GM23338 (cell line): ENCODE results near the gene BRD3. TPM values are rescaled to one million over a fixed set of nuclear protein-coding genes. Genes with fewer than 3 reads are reported as not detected.

Source experiments
- ATAC-seq: fragments of 200-7000 bp; cut with Tn5 transposase; 3 replicates; pipeline ENCODE4 v1.9.1; 2020
- DNase-seq: peaks from one replicate; pipeline ENCODE4 v3.0.0-alpha.2; 2015; ENCODE audit warnings: low spot score
- H2AFZ ChIP-seq: fragments of 200-600 bp; sonication (generic); 2 replicates; pipeline ENCODE4 v1.8.0; 2016; ENCODE audit warnings: antibody characterized with exemption, mild to moderate bottlenecking, moderate library complexity
- H3F3A ChIP-seq: fragments of 200-600 bp; sonication (generic); replicated peaks from 2 replicates; pipeline ENCODE4 v1.8.0; 2017; ENCODE audit warnings: antibody characterized with exemption, mixed run types, low read depth
- H3K27ac ChIP-seq: fragments of 200-600 bp; sonication (generic); 2 replicates; pipeline ENCODE4 v1.6.1; 2016; ENCODE audit warnings: low read depth
- H3K27me3 ChIP-seq: fragments of 200-600 bp; sonication (generic); 2 replicates; pipeline ENCODE4 v1.8.0; 2016; ENCODE audit warnings: mild to moderate bottlenecking, mixed run types, moderate library complexity; ENCODE audit not compliant: insufficient read depth
- H3K36me3 ChIP-seq: fragments of 200-600 bp; sonication (generic); 2 replicates; pipeline ENCODE4 v1.8.0; 2016; ENCODE audit warnings: mild to moderate bottlenecking; ENCODE audit not compliant: insufficient read depth
- H3K4me1 ChIP-seq: fragments of 200-600 bp; sonication (generic); 2 replicates; pipeline ENCODE4 v1.8.0; 2016; ENCODE audit warnings: mild to moderate bottlenecking, moderate library complexity; ENCODE audit not compliant: insufficient read depth
- H3K4me2 ChIP-seq: fragments of 200-600 bp; sonication (generic); 2 replicates; pipeline ENCODE4 v1.7.1; 2017; ENCODE audit warnings: mixed run types
- H3K4me3 ChIP-seq: fragments of 200-600 bp; sonication (generic); 2 replicates; pipeline ENCODE4 v1.6.1; 2016; ENCODE audit warnings: mixed run types
- H3K79me2 ChIP-seq: fragments of 200-600 bp; sonication (generic); replicated peaks from 2 replicates; pipeline ENCODE4 v1.8.0; 2017; ENCODE audit warnings: mild to moderate bottlenecking; ENCODE audit not compliant: insufficient read depth
- H3K9me2 ChIP-seq: fragments of 200-600 bp; sonication (generic); 2 replicates; pipeline ENCODE4 v1.8.0; 2017; ENCODE audit not compliant: insufficient read depth
- H4K20me1 ChIP-seq: fragments of 200-600 bp; sonication (generic); replicated peaks from 2 replicates; pipeline ENCODE4 v1.8.0; 2017; ENCODE audit warnings: mild to moderate bottlenecking; ENCODE audit not compliant: insufficient read depth
- H3K27ac Mint-ChIP-seq: 2 replicates; pipeline ENCODE4 v1.8.0; 2020; ENCODE audit warnings: inconsistent platforms, mild to moderate bottlenecking, moderate library complexity, mixed read lengths
- H3K27me3 Mint-ChIP-seq: 3 replicates; pipeline ENCODE4 v1.8.0; 2022; ENCODE audit warnings: low read depth, mild to moderate bottlenecking, moderate library complexity, mixed read lengths, inconsistent platforms; ENCODE audit not compliant: insufficient read depth, poor library complexity
- H3K36me3 Mint-ChIP-seq: 3 replicates; pipeline ENCODE4 v1.8.0; 2021; ENCODE audit warnings: low read depth, mild to moderate bottlenecking, inconsistent platforms, moderate library complexity, mixed read lengths
- H3K4me1 Mint-ChIP-seq: 3 replicates; pipeline ENCODE4 v1.8.0; 2020; ENCODE audit warnings: mild to moderate bottlenecking, inconsistent platforms, mixed read lengths
- H3K4me3 Mint-ChIP-seq: 3 replicates; pipeline ENCODE4 v1.8.0; 2021; ENCODE audit warnings: moderate library complexity, mild to moderate bottlenecking, inconsistent platforms, mixed read lengths
- H3K9me3 Mint-ChIP-seq: 3 replicates; pipeline ENCODE4 v1.8.0; 2020; ENCODE audit warnings: moderate library complexity, mild to moderate bottlenecking, inconsistent platforms, mixed read lengths
- CREB1 ChIP-seq: fragments of 250-450 bp; sonication (Bioruptor Pico); IDR thresholded peaks from 2 replicates; pipeline ENCODE4 v1.5.0; 2020; ENCODE audit warnings: low read depth, mild to moderate bottlenecking, moderate library complexity
- EZH2 ChIP-seq: fragments of 200-600 bp; sonication (generic); IDR thresholded peaks from one replicate; pipeline ENCODE4 v1.8.0; 2017; ENCODE audit warnings: antibody characterized with exemption, mild to moderate bottlenecking, low read depth; ENCODE audit not compliant: unreplicated experiment
- EZH2phosphoT487 ChIP-seq: fragments of 200-600 bp; sonication (generic); IDR thresholded peaks from one replicate; pipeline ENCODE4 v1.8.1; 2018; ENCODE audit warnings: antibody characterized with exemption; ENCODE audit not compliant: unreplicated experiment
- POLR2AphosphoS5 ChIP-seq: IDR thresholded peaks from 2 replicates; pipeline ENCODE4 v1.6.1; 2016; ENCODE audit warnings: antibody characterized with exemption, low read depth
- STAT1 ChIP-seq: IDR thresholded peaks from one replicate; pipeline ENCODE4 v1.6.1; 2016; ENCODE audit warnings: antibody characterized with exemption; ENCODE audit not compliant: unreplicated experiment
- ZNF331 ChIP-seq: fragments of 250-450 bp; sonication (Bioruptor Pico); IDR thresholded peaks from 2 replicates; pipeline ENCODE4 v1.5.0; 2020; ENCODE audit warnings: low read depth, mild to moderate bottlenecking, moderate library complexity
- polyA plus RNA-seq: library from polyadenylated mRNA; unstranded; fragments of >200 nt; fragmentation: Nextera tagmentation; extraction: Ambion mirVana; gene quantifications from 2 replicates; pipeline ENCODE4 v1.2.1, GENCODE V29; 2016
- total RNA-seq: library from RNA; depleted of rRNA; stranded (reverse); fragments of >200 nt; shearing (Covaris generic); gene quantifications from 2 replicates; pipeline ENCODE4 v1.2.3, GENCODE V29; 2014
- TF ChIP-seq, protein P1 (sequence below): fragments of 250-450 bp; sonication (Bioruptor Pico); IDR thresholded peaks from 2 replicates; pipeline ENCODE4 v1.5.0; 2020; ENCODE audit warnings: mild to moderate bottlenecking, moderate library complexity
- TF ChIP-seq, protein P2 (sequence below): IDR thresholded peaks from one replicate; pipeline ENCODE4 v1.6.1; 2018; ENCODE audit warnings: antibody characterized with exemption; ENCODE audit not compliant: unreplicated experiment

Gene BRD3
- total and polyA plus RNA-seq, 2 experiments from 2014 or later: 46.0 to 88.0 TPM

DNA sequence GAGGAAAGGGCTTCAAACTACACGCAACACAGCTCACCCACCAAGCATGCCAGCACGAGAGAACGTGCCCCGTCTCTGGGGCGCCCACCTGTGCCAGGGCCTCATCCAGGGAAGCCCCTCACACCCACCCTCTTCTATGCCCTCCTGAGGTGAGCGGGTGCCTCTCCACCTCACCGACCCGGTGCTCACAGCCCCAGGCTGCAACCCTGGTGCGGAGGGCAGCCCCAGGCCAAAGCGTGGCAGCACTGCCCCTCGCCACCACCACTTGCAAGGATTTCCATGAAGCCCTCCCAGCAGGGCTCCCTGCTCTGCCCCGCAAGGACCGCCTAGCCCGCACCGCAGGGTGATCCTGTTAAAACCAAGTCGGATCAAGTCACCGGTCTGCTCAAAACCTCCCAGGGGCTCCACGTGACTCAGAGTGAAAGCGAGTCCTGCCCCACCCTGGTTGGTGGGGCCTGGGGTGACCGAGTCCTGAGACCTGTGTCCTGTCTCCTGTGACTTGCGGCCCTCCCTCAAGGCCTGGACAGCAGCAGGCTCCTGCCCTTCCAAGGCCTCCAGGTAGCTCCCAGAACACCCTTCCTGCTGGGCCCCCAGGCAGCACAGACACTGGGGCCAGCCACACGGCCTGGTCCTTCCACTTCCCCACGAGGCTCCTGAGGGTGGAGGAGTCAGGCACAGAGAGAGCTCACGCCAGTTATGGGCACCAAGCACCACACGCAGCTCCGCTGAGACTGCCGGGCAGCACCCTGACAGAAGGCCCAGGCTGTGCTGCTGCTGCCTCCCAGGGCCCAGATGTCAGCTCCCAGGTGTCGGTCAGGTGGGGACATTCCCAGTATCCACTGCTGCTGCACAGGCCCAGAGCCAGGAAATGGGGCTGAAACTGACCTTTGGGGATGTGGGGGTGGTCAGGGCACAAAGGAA is 12.7 kb downstream of the BRD3 start:
- DNase-seq: no peak
- H3K27ac Mint-ChIP-seq: peak overlapping the region; percentile 27; the same call in 1 of the 2 replicates

DNA sequence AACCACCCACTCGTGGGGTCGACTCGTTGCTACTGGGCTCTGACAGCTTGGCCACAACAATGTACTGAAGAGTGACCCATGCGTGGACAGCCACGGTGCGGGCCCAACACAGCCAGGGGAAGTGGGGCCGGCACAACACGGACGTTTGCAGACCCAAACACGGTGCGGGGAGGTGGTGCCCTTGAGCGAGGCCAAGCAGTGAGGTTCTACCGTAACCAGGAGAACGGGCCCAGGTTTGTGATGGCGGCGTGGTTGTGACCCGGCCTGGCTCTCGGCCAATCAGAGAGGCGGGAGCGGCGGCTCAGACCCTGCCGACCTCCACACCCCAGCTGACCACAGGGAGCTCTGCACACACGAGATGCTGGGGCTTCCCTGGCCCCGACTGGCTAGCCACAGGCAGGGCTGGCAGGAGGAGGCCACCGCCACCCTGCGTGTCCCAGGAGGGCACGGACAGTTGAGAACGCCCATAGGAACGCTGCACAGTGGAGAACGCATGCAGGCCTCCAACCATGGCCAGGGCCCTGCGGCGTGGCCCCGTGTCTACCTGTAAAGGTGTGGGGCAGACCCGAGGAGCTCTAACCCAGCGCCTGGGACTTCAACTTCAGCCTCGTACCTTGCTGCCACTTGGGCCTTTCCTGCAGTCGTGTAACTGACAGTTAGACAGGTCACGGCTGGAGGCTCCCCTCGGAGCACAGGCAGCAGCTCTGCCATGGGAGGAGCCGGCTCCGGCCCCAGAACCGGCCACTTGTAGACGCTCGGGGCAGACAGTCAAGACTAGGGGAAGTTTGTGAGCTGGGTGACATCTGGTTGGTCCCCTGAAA is 13.7 kb downstream of the BRD3 start:
- no peak overlapping the region for H3K4me2 ChIP-seq
- H2AFZ ChIP-seq: no peak overlapping the region
- H3F3A ChIP-seq: no peaks in the 10 kb centered on the region
- DNase-seq: no peak
- no peak overlapping the region for H3K27ac ChIP-seq
- Mint-ChIP-seq H3K27me3 (peaks cover 17% of the 10 kb centered on the region), H3K4me3 (no peak overlapping the region), H3K36me3 (peaks cover 23% of the 10 kb centered on the region), H3K4me1 (peaks cover 23% of the 10 kb centered on the region), H3K27ac (no peak overlapping the region), H3K9me3 (no peaks in the 10 kb centered on the region)
- ATAC-seq: no peak
- H3K36me3 ChIP-seq: peaks cover 10% of the 10 kb centered on the region; the same call in 1 of the 2 replicates
- peaks cover 57% of the 10 kb centered on the region for H3K79me2 ChIP-seq
- H4K20me1 ChIP-seq: peaks cover 8% of the 10 kb centered on the region
- no peaks in the 10 kb centered on the region for H3K9me2 ChIP-seq
- H3K27me3 ChIP-seq: no peaks in the 10 kb centered on the region
- H3K4me3 ChIP-seq: no peak overlapping the region
- H3K4me1 ChIP-seq: no peaks in the 10 kb centered on the region; the same call in 1 of the 2 replicates
- TF ChIP-seq, protein P1, sequence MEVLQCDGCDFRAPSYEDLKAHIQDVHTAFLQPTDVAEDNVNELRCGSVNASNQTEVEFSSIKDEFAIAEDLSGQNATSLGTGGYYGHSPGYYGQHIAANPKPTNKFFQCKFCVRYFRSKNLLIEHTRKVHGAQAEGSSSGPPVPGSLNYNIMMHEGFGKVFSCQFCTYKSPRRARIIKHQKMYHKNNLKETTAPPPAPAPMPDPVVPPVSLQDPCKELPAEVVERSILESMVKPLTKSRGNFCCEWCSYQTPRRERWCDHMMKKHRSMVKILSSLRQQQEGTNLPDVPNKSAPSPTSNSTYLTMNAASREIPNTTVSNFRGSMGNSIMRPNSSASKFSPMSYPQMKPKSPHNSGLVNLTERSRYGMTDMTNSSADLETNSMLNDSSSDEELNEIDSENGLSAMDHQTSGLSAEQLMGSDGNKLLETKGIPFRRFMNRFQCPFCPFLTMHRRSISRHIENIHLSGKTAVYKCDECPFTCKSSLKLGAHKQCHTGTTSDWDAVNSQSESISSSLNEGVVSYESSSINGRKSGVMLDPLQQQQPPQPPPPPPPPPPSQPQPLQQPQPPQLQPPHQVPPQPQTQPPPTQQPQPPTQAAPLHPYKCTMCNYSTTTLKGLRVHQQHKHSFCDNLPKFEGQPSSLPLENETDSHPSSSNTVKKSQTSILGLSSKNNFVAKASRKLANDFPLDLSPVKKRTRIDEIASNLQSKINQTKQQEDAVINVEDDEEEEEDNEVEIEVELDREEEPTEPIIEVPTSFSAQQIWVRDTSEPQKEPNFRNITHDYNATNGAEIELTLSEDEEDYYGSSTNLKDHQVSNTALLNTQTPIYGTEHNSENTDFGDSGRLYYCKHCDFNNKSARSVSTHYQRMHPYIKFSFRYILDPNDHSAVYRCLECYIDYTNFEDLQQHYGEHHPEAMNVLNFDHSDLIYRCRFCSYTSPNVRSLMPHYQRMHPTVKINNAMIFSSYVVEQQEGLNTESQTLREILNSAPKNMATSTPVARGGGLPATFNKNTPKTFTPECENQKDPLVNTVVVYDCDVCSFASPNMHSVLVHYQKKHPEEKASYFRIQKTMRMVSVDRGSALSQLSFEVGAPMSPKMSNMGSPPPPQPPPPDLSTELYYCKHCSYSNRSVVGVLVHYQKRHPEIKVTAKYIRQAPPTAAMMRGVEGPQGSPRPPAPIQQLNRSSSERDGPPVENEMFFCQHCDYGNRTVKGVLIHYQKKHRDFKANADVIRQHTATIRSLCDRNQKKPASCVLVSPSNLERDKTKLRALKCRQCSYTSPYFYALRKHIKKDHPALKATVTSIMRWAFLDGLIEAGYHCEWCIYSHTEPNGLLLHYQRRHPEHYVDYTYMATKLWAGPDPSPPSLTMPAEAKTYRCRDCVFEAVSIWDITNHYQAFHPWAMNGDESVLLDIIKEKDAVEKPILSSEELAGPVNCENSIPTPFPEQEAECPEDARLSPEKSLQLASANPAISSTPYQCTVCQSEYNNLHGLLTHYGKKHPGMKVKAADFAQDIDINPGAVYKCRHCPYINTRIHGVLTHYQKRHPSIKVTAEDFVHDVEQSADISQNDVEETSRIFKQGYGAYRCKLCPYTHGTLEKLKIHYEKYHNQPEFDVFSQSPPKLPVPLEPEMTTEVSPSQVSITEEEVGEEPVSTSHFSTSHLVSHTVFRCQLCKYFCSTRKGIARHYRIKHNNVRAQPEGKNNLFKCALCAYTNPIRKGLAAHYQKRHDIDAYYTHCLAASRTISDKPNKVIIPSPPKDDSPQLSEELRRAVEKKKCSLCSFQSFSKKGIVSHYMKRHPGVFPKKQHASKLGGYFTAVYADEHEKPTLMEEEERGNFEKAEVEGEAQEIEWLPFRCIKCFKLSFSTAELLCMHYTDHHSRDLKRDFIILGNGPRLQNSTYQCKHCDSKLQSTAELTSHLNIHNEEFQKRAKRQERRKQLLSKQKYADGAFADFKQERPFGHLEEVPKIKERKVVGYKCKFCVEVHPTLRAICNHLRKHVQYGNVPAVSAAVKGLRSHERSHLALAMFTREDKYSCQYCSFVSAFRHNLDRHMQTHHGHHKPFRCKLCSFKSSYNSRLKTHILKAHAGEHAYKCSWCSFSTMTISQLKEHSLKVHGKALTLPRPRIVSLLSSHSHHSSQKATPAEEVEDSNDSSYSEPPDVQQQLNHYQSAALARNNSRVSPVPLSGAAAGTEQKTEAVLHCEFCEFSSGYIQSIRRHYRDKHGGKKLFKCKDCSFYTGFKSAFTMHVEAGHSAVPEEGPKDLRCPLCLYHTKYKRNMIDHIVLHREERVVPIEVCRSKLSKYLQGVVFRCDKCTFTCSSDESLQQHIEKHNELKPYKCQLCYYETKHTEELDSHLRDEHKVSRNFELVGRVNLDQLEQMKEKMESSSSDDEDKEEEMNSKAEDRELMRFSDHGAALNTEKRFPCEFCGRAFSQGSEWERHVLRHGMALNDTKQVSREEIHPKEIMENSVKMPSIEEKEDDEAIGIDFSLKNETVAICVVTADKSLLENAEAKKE (CRISPR knock-in tag): no peak
- TF ChIP-seq POLR2AphosphoS5 (no peak), CREB1 (no peak), EZH2 (no peak), STAT1 (no peak)

More for the DNA sequence above, 12.7 kb downstream of the BRD3 start:
- peaks cover 10% of the 10 kb centered on the region; the same call in 1 of the 2 replicates for H3K36me3 ChIP-seq
- H2AFZ ChIP-seq: no peak overlapping the region
- H3K4me3 ChIP-seq: no peak overlapping the region
- Mint-ChIP-seq H3K4me3 (no peak overlapping the region), H3K9me3 (no peaks in the 10 kb centered on the region), H3K27me3 (peaks cover 17% of the 10 kb centered on the region), H3K36me3 (peaks cover 22% of the 10 kb centered on the region), H3K4me1 (peaks cover 24% of the 10 kb centered on the region)
- no peaks in the 10 kb centered on the region for H3K27me3 ChIP-seq
- no peaks in the 10 kb centered on the region for H3F3A ChIP-seq
- no peak overlapping the region for H3K27ac ChIP-seq
- ATAC-seq: no peak
- H3K9me2 ChIP-seq: no peaks in the 10 kb centered on the region
- no peaks in the 10 kb centered on the region; the same call in 1 of the 2 replicates for H3K4me1 ChIP-seq
- TF ChIP-seq EZH2phosphoT487: no peak
- TF ChIP-seq, protein P2, sequence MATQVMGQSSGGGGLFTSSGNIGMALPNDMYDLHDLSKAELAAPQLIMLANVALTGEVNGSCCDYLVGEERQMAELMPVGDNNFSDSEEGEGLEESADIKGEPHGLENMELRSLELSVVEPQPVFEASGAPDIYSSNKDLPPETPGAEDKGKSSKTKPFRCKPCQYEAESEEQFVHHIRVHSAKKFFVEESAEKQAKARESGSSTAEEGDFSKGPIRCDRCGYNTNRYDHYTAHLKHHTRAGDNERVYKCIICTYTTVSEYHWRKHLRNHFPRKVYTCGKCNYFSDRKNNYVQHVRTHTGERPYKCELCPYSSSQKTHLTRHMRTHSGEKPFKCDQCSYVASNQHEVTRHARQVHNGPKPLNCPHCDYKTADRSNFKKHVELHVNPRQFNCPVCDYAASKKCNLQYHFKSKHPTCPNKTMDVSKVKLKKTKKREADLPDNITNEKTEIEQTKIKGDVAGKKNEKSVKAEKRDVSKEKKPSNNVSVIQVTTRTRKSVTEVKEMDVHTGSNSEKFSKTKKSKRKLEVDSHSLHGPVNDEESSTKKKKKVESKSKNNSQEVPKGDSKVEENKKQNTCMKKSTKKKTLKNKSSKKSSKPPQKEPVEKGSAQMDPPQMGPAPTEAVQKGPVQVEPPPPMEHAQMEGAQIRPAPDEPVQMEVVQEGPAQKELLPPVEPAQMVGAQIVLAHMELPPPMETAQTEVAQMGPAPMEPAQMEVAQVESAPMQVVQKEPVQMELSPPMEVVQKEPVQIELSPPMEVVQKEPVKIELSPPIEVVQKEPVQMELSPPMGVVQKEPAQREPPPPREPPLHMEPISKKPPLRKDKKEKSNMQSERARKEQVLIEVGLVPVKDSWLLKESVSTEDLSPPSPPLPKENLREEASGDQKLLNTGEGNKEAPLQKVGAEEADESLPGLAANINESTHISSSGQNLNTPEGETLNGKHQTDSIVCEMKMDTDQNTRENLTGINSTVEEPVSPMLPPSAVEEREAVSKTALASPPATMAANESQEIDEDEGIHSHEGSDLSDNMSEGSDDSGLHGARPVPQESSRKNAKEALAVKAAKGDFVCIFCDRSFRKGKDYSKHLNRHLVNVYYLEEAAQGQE: no peak
- no peak for TF ChIP-seq ZNF331 (CRISPR knock-in tag)
- H3K79me2 ChIP-seq: peaks cover 67% of the 10 kb centered on the region
- H4K20me1 ChIP-seq: peaks cover 12% of the 10 kb centered on the region
- H3K4me2 ChIP-seq: no peak overlapping the region
